GM10248 (cell line): ENCODE measurements around the gene MEIS1.
"Not testable (repeated sequence)": the region's sequence is repeated elsewhere in the genome, so short reads cannot be mapped to it uniquely, and the experiment has no call there.

ENCODE experiments used
- CTCF ChIA-PET: fragments of 300-600 bp; sonication (Branson Sonifier 250); formaldehyde crosslinking; extraction: SDS; loops from one replicate; lab custom pipeline; 2021; ENCODE audit warnings: antibody characterized with exemption; lab: Yijun Ruan, JAX
- POLR2A ChIA-PET: fragments of 350-650 bp; sonication (Branson Sonifier 250); formaldehyde crosslinking; extraction: SDS; loops from one replicate; lab custom pipeline; 2020; ENCODE audit warnings: antibody characterized with exemption; lab: Yijun Ruan, JAX
- DNase-seq: peaks from one replicate; pipeline ENCODE4 v3.0.0; 2012; ENCODE audit errors: extremely low spot score
- CTCF ChIP-seq: IDR thresholded peaks from 2 replicates; pipeline ENCODE4 v1.5.1; 2012; ENCODE audit warnings: mild to moderate bottlenecking, low read depth; ENCODE audit errors: extremely low read depth, missing control alignments, control extremely low read depth

MEIS1 gene

GRCh38 chr2:66472225-66472843, 37.4 kb downstream of the MEIS1 start:
- TF ChIP-seq CTCF: no peak
- CTCF ChIA-PET: interaction anchor here (1.0 kb wide), 1 partner anchor 9 kb away, joined by 5 read pairs; no protein-coding TSS in a partner anchor
- POLR2A ChIA-PET: no interaction called here
- no peak for DNase-seq

- DNase-seq: no peak
- ChIA-PET POLR2A (no interaction called here), CTCF (interaction anchor here (1.5 kb wide), 1 partner anchor 21 kb away, joined by 3 read pairs; no protein-coding TSS in a partner anchor)
- TF ChIP-seq CTCF: no peak
Measured at GRCh38 chr2:66477135-66477842, 42.4 kb downstream of the MEIS1 start.

DNA sequence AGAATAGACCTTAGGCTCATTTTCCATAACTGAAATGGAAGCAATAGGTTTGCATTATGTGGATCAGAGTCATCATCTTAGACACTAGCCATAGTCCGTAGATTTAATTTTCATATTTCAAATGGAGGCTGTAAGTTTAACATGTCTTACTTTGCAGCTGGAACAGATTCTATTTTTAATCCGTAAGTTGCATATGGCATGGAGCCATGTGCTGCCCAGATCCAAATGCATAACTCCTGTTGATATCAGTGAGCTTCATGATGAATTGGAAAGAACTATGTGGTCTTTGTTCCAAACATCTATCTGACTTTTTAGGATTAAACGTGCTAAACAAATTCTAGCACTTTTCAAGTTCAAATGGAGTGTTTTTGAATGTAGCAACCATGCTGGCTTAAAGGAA, 43.4 kb downstream of the MEIS1 start:
- POLR2A ChIA-PET: no interaction called here
- DNase-seq: no peak
- CTCF ChIA-PET: interaction anchor here (1.5 kb wide), 1 partner anchor 20 kb away, joined by 3 read pairs; no protein-coding TSS in a partner anchor
- TF ChIP-seq CTCF: no peak

- ChIA-PET POLR2A (no interaction called here), CTCF (interaction anchor here (0.8 to 1.5 kb wide), 2 partner anchors 17 to 20 kb away, joined by 3 read pairs; no protein-coding TSS in a partner anchor)
- DNase-seq: no peak
Measured at GRCh38 chr2:66478731-66479316, 43.9 kb downstream of the MEIS1 start.

GRCh38 chr2:66481100-66481549, 46.2 kb downstream of the MEIS1 start:
- no peak for TF ChIP-seq CTCF

More at GRCh38 chr2:66478731-66479316, 43.9 kb downstream of the MEIS1 start:
- TF ChIP-seq CTCF: no peak

DNA sequence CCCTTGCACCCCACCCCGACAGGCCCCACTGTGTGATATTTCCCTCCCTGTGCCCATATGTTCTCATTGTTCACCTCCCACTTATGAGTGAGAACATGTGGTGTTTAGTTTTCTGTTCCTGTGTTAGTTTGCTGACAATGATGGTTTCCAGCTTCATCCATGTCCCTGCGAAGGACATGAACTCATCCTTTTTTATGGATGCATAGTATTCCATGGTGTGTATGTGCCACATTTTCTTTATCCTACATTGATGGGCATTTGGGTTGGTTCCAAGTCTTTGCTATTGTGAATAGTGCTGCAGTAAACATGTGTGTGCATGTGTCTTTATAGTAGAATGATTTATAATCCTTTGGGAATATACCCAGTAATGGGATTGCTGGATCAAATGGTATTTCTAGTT, 50.3 kb downstream of the MEIS1 start:
- CTCF ChIA-PET, DNase-seq, POLR2A ChIA-PET: not testable (repeated sequence)

More at GRCh38 chr2:66481100-66481549, 46.2 kb downstream of the MEIS1 start:
- no peak for DNase-seq
- POLR2A ChIA-PET: no interaction called here
- CTCF ChIA-PET: no interaction called here
